Measurements from ENCODE around the gene SH3BP4. TPM values are rescaled to one million over a fixed set of nuclear protein-coding genes. Genes with fewer than 3 reads are reported as not detected.
"Not testable (repeated sequence)": the region's sequence is repeated elsewhere in the genome, so short reads cannot be mapped to it uniquely, and the experiment has no call there.

SH3BP4 gene
- total RNA-seq, 1 donor, result 29.9 TPM

GRCh38 chr2:235009081-235009480 is 57.3 kb downstream of the SH3BP4 start:
- no peak for DNase-seq (ENCODE audit: low read depth in 2 of 3, low spot score in 2 of 3)

GRCh38 chr2:235010117-235010714 is 58.4 kb downstream of the SH3BP4 start:
- DNase-seq (ENCODE audit: low read depth in 2 of 3, low spot score in 2 of 3), result no peak

- DNase-seq (ENCODE audit: low read depth in 2 of 3, low spot score in 2 of 3), result no peak
Observed at GRCh38 chr2:235011607-235011928, 59.8 kb downstream of the SH3BP4 start.

GRCh38 chr2:235011929-235012631 is 60.3 kb downstream of the SH3BP4 start:
- DNase-seq (ENCODE audit: low read depth in 2 of 3, low spot score in 2 of 3), result no peak

GRCh38 chr2:235017441-235017840 is 65.6 kb downstream of the SH3BP4 start:
- peak in 2 of 3 donors; percentile 18 to 24 for DNase-seq (ENCODE audit: low read depth in 2 of 3, low spot score in 2 of 3)

- no peak for DNase-seq (ENCODE audit: low read depth in 2 of 3, low spot score in 2 of 3)
Observed at GRCh38 chr2:235018838-235019237, 67.0 kb downstream of the SH3BP4 start.

- DNase-seq (ENCODE audit: low read depth in 2 of 3, low spot score in 2 of 3), result not testable (repeated sequence)
Observed at GRCh38 chr2:235020141-235020540, 68.3 kb downstream of the SH3BP4 start.

GRCh38 chr2:235021752-235022151 is 69.9 kb downstream of the SH3BP4 start:
- DNase-seq (ENCODE audit: low read depth in 2 of 3, low spot score in 2 of 3), result no peak

- DNase-seq (ENCODE audit: low read depth in 2 of 3, low spot score in 2 of 3), result no peak
Observed at GRCh38 chr2:235024191-235024860, 72.5 kb downstream of the SH3BP4 start.

GRCh38 chr2:235024931-235025773 is 73.3 kb downstream of the SH3BP4 start:
- DNase-seq (ENCODE audit: low read depth in 2 of 3, low spot score in 2 of 3), result no peak

GRCh38 chr2:235025800-235026536 is 74.2 kb downstream of the SH3BP4 start:
- no peak for DNase-seq (ENCODE audit: low read depth in 2 of 3, low spot score in 2 of 3)

- no peak for DNase-seq (ENCODE audit: low read depth in 2 of 3, low spot score in 2 of 3)
Observed at GRCh38 chr2:235026649-235027557, 75.1 kb downstream of the SH3BP4 start.

- DNase-seq (ENCODE audit: low read depth in 2 of 3, low spot score in 2 of 3), result no peak
Observed at GRCh38 chr2:235027558-235028214, 75.9 kb downstream of the SH3BP4 start.

GRCh38 chr2:235028646-235029045 is 76.8 kb downstream of the SH3BP4 start:
- no peak for DNase-seq (ENCODE audit: low read depth in 2 of 3, low spot score in 2 of 3)

GRCh38 chr2:235029054-235029453 is 77.2 kb downstream of the SH3BP4 start:
- no peak for DNase-seq (ENCODE audit: low read depth in 2 of 3, low spot score in 2 of 3)

- no peak for DNase-seq (ENCODE audit: low read depth in 2 of 3, low spot score in 2 of 3)
Observed at GRCh38 chr2:235030126-235030525, 78.3 kb downstream of the SH3BP4 start.

- DNase-seq (ENCODE audit: low read depth in 2 of 3, low spot score in 2 of 3), result no peak
Observed at GRCh38 chr2:235030936-235031335, 79.1 kb downstream of the SH3BP4 start.

- no peak for DNase-seq (ENCODE audit: low read depth in 2 of 3, low spot score in 2 of 3)
Observed at GRCh38 chr2:235031686-235032373, 80.0 kb downstream of the SH3BP4 start.

Measured in hematopoietic multipotent progenitor cell (in vitro differentiated cells).